Calu3 (cell line): ENCODE measurements around the gene KCNMB2. TPM values are rescaled to one million over a fixed set of nuclear protein-coding genes. Genes with fewer than 3 reads are reported as not detected.

Experiments
- BruUV-seq: library from RNA; stranded (reverse); fragments of 400-500 nt; replicated peaks from 2 replicates; lab custom pipeline; 2021; lab: Mats Ljungman, UMichigan
- CTCF ChIA-PET: fragments of 300-600 bp; sonication (Branson Sonifier 250); formaldehyde crosslinking; loops from one replicate; lab custom pipeline; 2022; ENCODE audit warnings: antibody characterized with exemption; lab: Charles Lee
- DNase-seq: peaks from one replicate; pipeline ENCODE4 v3.0.0; 2022
- H3K27ac Mint-ChIP-seq: one replicate; pipeline ENCODE4 v1.8.0; 2022; ENCODE audit warnings: mixed read lengths; ENCODE audit not compliant: unreplicated experiment
- H3K27me3 Mint-ChIP-seq: one replicate; pipeline ENCODE4 v1.8.0; 2022; ENCODE audit warnings: mixed read lengths; ENCODE audit not compliant: unreplicated experiment
- H3K36me3 Mint-ChIP-seq: one replicate; pipeline ENCODE4 v1.8.0; 2022; ENCODE audit warnings: mild to moderate bottlenecking, moderate library complexity, mixed read lengths; ENCODE audit not compliant: insufficient read depth, unreplicated experiment
- H3K4me1 Mint-ChIP-seq: one replicate; pipeline ENCODE4 v1.8.0; 2022; ENCODE audit warnings: mild to moderate bottlenecking, low read depth, mixed read lengths; ENCODE audit not compliant: unreplicated experiment
- H3K4me3 Mint-ChIP-seq: one replicate; pipeline ENCODE4 v1.8.0; 2022; ENCODE audit warnings: mild to moderate bottlenecking, low read depth, moderate library complexity, mixed read lengths; ENCODE audit not compliant: unreplicated experiment
- H3K9me3 Mint-ChIP-seq: one replicate; pipeline ENCODE4 v1.8.0; 2022; ENCODE audit warnings: low read depth, mixed read lengths; ENCODE audit not compliant: unreplicated experiment
- CTCF ChIP-seq: fragments of 200-600 bp; IDR thresholded peaks from one replicate; pipeline ENCODE4 v1.8.0; 2022; ENCODE audit warnings: antibody characterized with exemption; ENCODE audit not compliant: unreplicated experiment
- intact Hi-C: fragments of 100-400 bp; cut with micrococcal nuclease; formaldehyde crosslinking; loops from one replicate; pipeline ENCODE4 v1.10.0; 2022; ENCODE audit not compliant: unreplicated experiment
- total RNA-seq: library from RNA; stranded (reverse); gene quantifications from 2 replicates; pipeline ENCODE4 v1.2.3, GENCODE V29; 2022

Gene KCNMB2
- total RNA-seq, 1 experiment from 2014 or later, result not detected

- H3K27ac Mint-ChIP-seq, result no peak overlapping the region
- CTCF ChIA-PET, result no interaction called here
- H3K27me3 Mint-ChIP-seq, result no peaks in the 10 kb centered on the region
- DNase-seq, result no peak
- no peaks in the 10 kb centered on the region for H3K4me1 Mint-ChIP-seq
- H3K4me3 Mint-ChIP-seq, result no peak overlapping the region
- H3K36me3 Mint-ChIP-seq, result no peaks in the 10 kb centered on the region
- intact Hi-C loops, result no loop called here
- no peak for TF ChIP-seq CTCF
- peaks cover 24% of the 10 kb centered on the region for H3K9me3 Mint-ChIP-seq
- no TSS peak for BruUV-seq
Measured at GRCh38 chr3:178634975-178635374, 98.7 kb downstream of the KCNMB2 start.

GRCh38 chr3:178637802-178638201, 101.6 kb downstream of the KCNMB2 start:
- H3K36me3 Mint-ChIP-seq, result no peaks in the 10 kb centered on the region
- no peak for DNase-seq
- CTCF ChIA-PET, result interaction anchor here (0.6 kb wide), 1 partner anchor 678 kb away, joined by 3 read pairs; no protein-coding TSS in a partner anchor
- no TSS peak for BruUV-seq
- TF ChIP-seq CTCF, result no peak
- H3K4me3 Mint-ChIP-seq, result no peak overlapping the region
- no peaks in the 10 kb centered on the region for H3K4me1 Mint-ChIP-seq
- peaks cover 20% of the 10 kb centered on the region for H3K9me3 Mint-ChIP-seq
- intact Hi-C loops, result no loop called here
- no peak overlapping the region for H3K27ac Mint-ChIP-seq
- no peaks in the 10 kb centered on the region for H3K27me3 Mint-ChIP-seq

GRCh38 chr3:178645503-178645902, 109.3 kb downstream of the KCNMB2 start:
- CTCF ChIA-PET, result no interaction called here
- Mint-ChIP-seq H3K4me1 (no peaks in the 10 kb centered on the region), H3K27ac (no peak overlapping the region), H3K27me3 (no peaks in the 10 kb centered on the region), H3K4me3 (no peak overlapping the region), H3K9me3 (peaks cover 18% of the 10 kb centered on the region), H3K36me3 (no peaks in the 10 kb centered on the region)
- DNase-seq, result no peak
- intact Hi-C loops, result no loop called here
- no TSS peak for BruUV-seq
- TF ChIP-seq CTCF, result no peak

- Mint-ChIP-seq H3K27ac (no peak overlapping the region), H3K9me3 (peaks cover 21% of the 10 kb centered on the region), H3K36me3 (no peaks in the 10 kb centered on the region), H3K4me3 (no peak overlapping the region), H3K27me3 (no peaks in the 10 kb centered on the region), H3K4me1 (no peaks in the 10 kb centered on the region)
- no TSS peak for BruUV-seq
- no peak for TF ChIP-seq CTCF
- intact Hi-C loops, result no loop called here
- CTCF ChIA-PET, result no interaction called here
- DNase-seq, result no peak
Measured at GRCh38 chr3:178646186-178646862, 110.1 kb downstream of the KCNMB2 start.
